SU-DHL-6 (cell line): Measurements from ENCODE around the gene TCTA.

ENCODE experiments used
- H2AFZ ChIP-seq: fragments of 200-600 bp; sonication (generic); 2 replicates; pipeline ENCODE4 v1.6.1; 2014; ENCODE audit warnings: low read depth, mild to moderate bottlenecking, moderate library complexity, mixed read lengths, antibody characterized with exemption, low read length; ENCODE audit not compliant: severe bottlenecking
- H3F3A ChIP-seq: fragments of 200-600 bp; shearing (Covaris generic); 2 replicates; pipeline ENCODE4 v1.6.0; 2016; ENCODE audit warnings: antibody characterized with exemption, mild to moderate bottlenecking; ENCODE audit not compliant: insufficient read depth
- H3K27ac ChIP-seq: fragments of 200-600 bp; sonication (generic); 2 replicates; pipeline ENCODE4 v1.5.1; 2016; ENCODE audit warnings: low read depth, mild to moderate bottlenecking, low read length, moderate library complexity, mixed read lengths
- H3K27me3 ChIP-seq: fragments of 200-600 bp; sonication (generic), shearing (Covaris generic); 2 replicates; pipeline ENCODE4 v1.6.0; 2014; ENCODE audit warnings: mild to moderate bottlenecking, low read length
- H3K36me3 ChIP-seq: fragments of 200-600 bp; sonication (generic); 2 replicates; pipeline ENCODE4 v1.6.1; 2014; ENCODE audit warnings: mild to moderate bottlenecking, low read length, mixed read lengths
- H3K4me2 ChIP-seq: fragments of 300-600, 200-600 bp; shearing (Covaris generic), sonication (generic); 2 replicates; pipeline ENCODE4 v1.6.0; 2014; ENCODE audit warnings: low read length, low read depth, mild to moderate bottlenecking; ENCODE audit not compliant: poor library complexity, severe bottlenecking
- H3K4me3 ChIP-seq: fragments of 200-600 bp; sonication (generic); 2 replicates; pipeline ENCODE4 v1.5.1; 2014; ENCODE audit warnings: antibody characterized with exemption, low read length, mild to moderate bottlenecking, mixed read lengths; ENCODE audit not compliant: insufficient read depth, poor library complexity, severe bottlenecking
- H3K79me2 ChIP-seq: fragments of 200-600 bp; sonication (generic); 2 replicates; pipeline ENCODE4 v1.6.1; 2014; ENCODE audit warnings: mild to moderate bottlenecking, low read length, moderate library complexity; ENCODE audit not compliant: insufficient read depth
- H3K9ac ChIP-seq: fragments of 200-600 bp; sonication (generic); 2 replicates; pipeline ENCODE4 v1.7.0; 2014; ENCODE audit warnings: mild to moderate bottlenecking, low read length
- H3K9me2 ChIP-seq: fragments of 200-600 bp; sonication (generic); replicated peaks from 2 replicates; pipeline ENCODE4 v1.6.1; 2014; ENCODE audit warnings: low read length; ENCODE audit not compliant: insufficient read depth
- H3K9me3 ChIP-seq: fragments of 200-600 bp; sonication (generic); 2 replicates; pipeline ENCODE4 v1.6.1; 2014; ENCODE audit warnings: low read length, mixed read lengths; ENCODE audit not compliant: insufficient read depth
- H4K20me1 ChIP-seq: fragments of 200-600 bp; sonication (generic); 2 replicates; pipeline ENCODE4 v1.6.1; 2014; ENCODE audit warnings: low read depth, mild to moderate bottlenecking, antibody characterized with exemption, low read length, moderate library complexity, mixed read lengths
- CTCF ChIP-seq: fragments of 200-600 bp; sonication (generic); IDR thresholded peaks from one replicate; pipeline ENCODE4 v1.5.1; 2017; ENCODE audit warnings: antibody characterized with exemption, mild to moderate bottlenecking, low read length, moderate library complexity; ENCODE audit not compliant: insufficient read depth, poor library complexity, severe bottlenecking
- EZH2phosphoT487 ChIP-seq: fragments of 200-600 bp; sonication (generic), shearing (Covaris generic); conservative IDR thresholded peaks from 2 replicates; pipeline ENCODE4 v1.6.1; 2018; ENCODE audit warnings: mild to moderate bottlenecking, antibody characterized with exemption, low read length, moderate library complexity, mixed read lengths

Gene TCTA

DNA sequence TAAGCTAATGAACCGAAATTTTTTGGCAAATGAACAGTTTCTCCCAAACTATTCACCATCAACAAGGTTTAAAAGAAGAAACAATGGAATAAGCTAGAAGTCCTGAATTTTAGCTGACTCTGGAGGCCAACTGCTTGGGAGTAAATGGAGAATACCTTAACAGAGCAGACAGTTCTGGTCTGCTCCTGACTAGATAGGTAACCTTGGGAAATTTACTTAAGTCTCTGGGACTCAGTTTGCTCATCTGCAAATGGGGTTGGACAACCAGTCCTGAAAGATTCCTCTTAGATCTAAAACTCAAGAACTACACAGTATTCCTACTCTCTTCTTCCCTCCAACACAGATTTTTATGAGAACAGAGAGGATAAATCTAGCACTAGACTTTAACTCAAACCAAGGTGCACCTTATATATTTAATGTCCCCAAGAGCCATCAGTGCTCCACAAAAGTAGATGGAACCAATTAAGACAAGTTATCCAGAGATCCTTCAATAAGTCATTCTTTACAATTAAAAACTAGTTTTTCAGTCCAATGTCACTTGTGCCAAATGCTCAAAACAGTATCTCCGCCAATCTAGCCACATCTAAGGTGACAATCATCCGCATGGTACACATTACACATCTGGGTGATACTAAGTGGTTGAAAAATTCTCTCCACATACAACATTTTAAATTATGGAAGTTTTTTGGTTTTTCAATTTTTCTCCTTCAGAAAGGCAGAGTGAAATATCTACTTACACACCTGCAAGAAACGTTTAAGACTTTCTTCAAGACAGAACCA is 2.0 kb upstream of the TCTA start:
- Histone ChIP-seq H2AFZ (no peak overlapping the region), H3K4me3 (peak overlapping the region; percentile 82), H3K36me3 (no peaks in the 10 kb centered on the region; the same call in 1 of the 2 replicates), H4K20me1 (peaks cover 41% of the 10 kb centered on the region), H3K4me2 (peak overlapping the region; percentile 85), H3K79me2 (peaks cover 80% of the 10 kb centered on the region), H3K27ac (peak overlapping the region; percentile 82; the same call in 1 of the 2 replicates), H3K9me3 (no peaks in the 10 kb centered on the region), H3K9ac (peak overlapping the region; percentile 85), H3K27me3 (no peaks in the 10 kb centered on the region), H3K9me2 (no peaks in the 10 kb centered on the region), H3F3A (peaks cover 8% of the 10 kb centered on the region; the same call in 1 of the 2 replicates)
- no peak for TF ChIP-seq EZH2phosphoT487
- no peak for TF ChIP-seq CTCF

GRCh38 chr3:49410846-49411534 is 1.2 kb upstream of the TCTA start:
- Histone ChIP-seq H3K4me2 (peak overlapping the region; percentile 85), H2AFZ (no peak overlapping the region)

DNA sequence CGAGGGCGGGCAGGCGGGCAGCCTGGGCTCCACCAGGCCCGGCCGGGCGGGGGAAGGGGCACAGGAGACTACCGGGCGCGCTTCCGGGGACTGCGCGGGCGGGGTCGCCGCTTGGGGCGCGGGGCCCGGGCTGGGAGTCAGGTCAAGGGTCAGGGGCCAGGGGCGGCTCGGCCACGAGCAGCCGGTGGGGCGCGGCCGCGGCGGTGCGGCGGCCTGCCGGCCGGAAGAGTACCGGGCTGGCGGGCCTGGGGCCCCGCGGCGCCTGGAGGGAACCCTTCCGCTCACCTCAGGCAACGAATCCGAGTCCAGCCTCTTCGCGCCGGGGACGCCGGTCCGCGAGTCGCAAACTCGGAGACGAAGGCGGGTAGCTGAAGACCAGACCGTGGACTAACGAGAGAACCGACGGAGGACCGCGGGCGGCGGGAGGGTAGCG is 672 bp upstream of the TCTA start:
- H3K36me3 ChIP-seq = no peaks in the 10 kb centered on the region
- H3F3A ChIP-seq = peaks cover 11% of the 10 kb centered on the region
- peak overlapping the region; percentile 82 for H3K4me3 ChIP-seq
- no peaks in the 10 kb centered on the region for H3K9me2 ChIP-seq
- H3K4me2 ChIP-seq = peak overlapping the region; percentile 85
- peak overlapping the region; percentile 82 for H3K27ac ChIP-seq
- TF ChIP-seq EZH2phosphoT487 (no peak), CTCF (no peak)
- H3K79me2 ChIP-seq = peaks cover 67% of the 10 kb centered on the region
- peak overlapping the region; percentile 85 for H3K9ac ChIP-seq
- H3K9me3 ChIP-seq = no peaks in the 10 kb centered on the region
- H4K20me1 ChIP-seq = peaks cover 28% of the 10 kb centered on the region
- no peaks in the 10 kb centered on the region for H3K27me3 ChIP-seq
- H2AFZ ChIP-seq = no peak overlapping the region

More at GRCh38 chr3:49410846-49411534, 1.2 kb upstream of the TCTA start:
- Histone ChIP-seq H3K27me3 (no peaks in the 10 kb centered on the region), H3K9me3 (no peaks in the 10 kb centered on the region), H3K79me2 (peaks cover 73% of the 10 kb centered on the region), H3K9ac (peak overlapping the region; percentile 85), H3K4me3 (peak overlapping the region; percentile 82), H3K36me3 (no peaks in the 10 kb centered on the region), H3K27ac (peak overlapping the region; percentile 82), H3K9me2 (no peaks in the 10 kb centered on the region), H3F3A (peaks cover 12% of the 10 kb centered on the region), H4K20me1 (peaks cover 34% of the 10 kb centered on the region)
- no peak for TF ChIP-seq CTCF
- no peak for TF ChIP-seq EZH2phosphoT487
